GM18508 (cell line): ENCODE data around the gene TNFRSF25.
"Not testable (repeated sequence)": the region's sequence is repeated elsewhere in the genome, so short reads cannot be mapped to it uniquely, and the experiment has no call there.

Source experiments
- ATAC-seq: cut with Tn5 transposase; IDR thresholded peaks from one replicate; pipeline ENCODE4 v1.9.1; 2021; ENCODE audit warnings: moderate number of reproducible peaks; ENCODE audit not compliant: insufficient read depth, unreplicated experiment

TNFRSF25 gene

GRCh38 chr1:6455752-6456520 is 10.0 kb downstream of the TNFRSF25 start:
- ATAC-seq: not testable (repeated sequence)

GRCh38 chr1:6454856-6455751 is 10.9 kb downstream of the TNFRSF25 start:
- no peak for ATAC-seq

- not testable (repeated sequence) for ATAC-seq
These were observed 11.8 kb downstream of the TNFRSF25 start for GRCh38 chr1:6453895-6454855.

- ATAC-seq: no peak
These were observed 15.0 kb downstream of the TNFRSF25 start for GRCh38 chr1:6450943-6451373.

- ATAC-seq: not testable (repeated sequence)
These were observed 15.5 kb downstream of the TNFRSF25 start for GRCh38 chr1:6450486-6450885.

GRCh38 chr1:6450005-6450450 is 15.9 kb downstream of the TNFRSF25 start:
- no peak for ATAC-seq

GRCh38 chr1:6448749-6449631 is 17.0 kb downstream of the TNFRSF25 start:
- ATAC-seq: no peak

GRCh38 chr1:6447818-6448748 is 17.9 kb downstream of the TNFRSF25 start:
- no peak for ATAC-seq

- no peak for ATAC-seq
These were observed 18.8 kb downstream of the TNFRSF25 start for GRCh38 chr1:6447016-6447817.

GRCh38 chr1:6446665-6447015 is 19.3 kb downstream of the TNFRSF25 start:
- no peak for ATAC-seq

GRCh38 chr1:6445929-6446328 is 20.0 kb downstream of the TNFRSF25 start:
- not testable (repeated sequence) for ATAC-seq

- no peak for ATAC-seq
These were observed 20.8 kb downstream of the TNFRSF25 start for GRCh38 chr1:6445062-6445763.

GRCh38 chr1:6444377-6444776 is 21.6 kb downstream of the TNFRSF25 start:
- no peak for ATAC-seq

- no peak for ATAC-seq
These were observed 22.4 kb downstream of the TNFRSF25 start for GRCh38 chr1:6443339-6444115.

- ATAC-seq: no peak
These were observed 24.4 kb downstream of the TNFRSF25 start for GRCh38 chr1:6441586-6441985.
